Fibroblast of skin of right biceps (primary cell): ENCODE measurements around the gene CPNE1.

Source experiments
- DNase-seq: peaks from one replicate; pipeline ENCODE4 v3.0.0-alpha.2; 2013

CPNE1 gene

GRCh38 chr20:35598476-35598875, 66.2 kb downstream of the CPNE1 start:
- DNase-seq: no peak

GRCh38 chr20:35597186-35597585, 67.5 kb downstream of the CPNE1 start:
- no peak for DNase-seq

GRCh38 chr20:35595901-35596300, 68.8 kb downstream of the CPNE1 start:
- DNase-seq: no peak

GRCh38 chr20:35595456-35595855, 69.2 kb downstream of the CPNE1 start:
- DNase-seq: no peak

GRCh38 chr20:35592339-35592974, 72.2 kb downstream of the CPNE1 start:
- DNase-seq: no peak

GRCh38 chr20:35588397-35588796, 76.3 kb downstream of the CPNE1 start:
- no peak for DNase-seq

GRCh38 chr20:35587436-35587835, 77.3 kb downstream of the CPNE1 start:
- no peak for DNase-seq

- no peak for DNase-seq
Observed at GRCh38 chr20:35586751-35587425, 77.8 kb downstream of the CPNE1 start.

- no peak for DNase-seq
Observed at GRCh38 chr20:35583636-35584560, 80.8 kb downstream of the CPNE1 start.

GRCh38 chr20:35582741-35583404, 81.8 kb downstream of the CPNE1 start:
- DNase-seq: no peak

GRCh38 chr20:35582131-35582530, 82.6 kb downstream of the CPNE1 start:
- no peak for DNase-seq

- no peak for DNase-seq
Observed at GRCh38 chr20:35579196-35579595, 85.5 kb downstream of the CPNE1 start.

- no peak for DNase-seq
Observed at GRCh38 chr20:35578469-35578868, 86.2 kb downstream of the CPNE1 start.

- DNase-seq: no peak
Observed at GRCh38 chr20:35576816-35577215, 87.9 kb downstream of the CPNE1 start.
